Measurements from ENCODE around the gene RNF220.
"Not testable (repeated sequence)": the region's sequence is repeated elsewhere in the genome, so short reads cannot be mapped to it uniquely, and the experiment has no call there.

RNF220 gene

DNA sequence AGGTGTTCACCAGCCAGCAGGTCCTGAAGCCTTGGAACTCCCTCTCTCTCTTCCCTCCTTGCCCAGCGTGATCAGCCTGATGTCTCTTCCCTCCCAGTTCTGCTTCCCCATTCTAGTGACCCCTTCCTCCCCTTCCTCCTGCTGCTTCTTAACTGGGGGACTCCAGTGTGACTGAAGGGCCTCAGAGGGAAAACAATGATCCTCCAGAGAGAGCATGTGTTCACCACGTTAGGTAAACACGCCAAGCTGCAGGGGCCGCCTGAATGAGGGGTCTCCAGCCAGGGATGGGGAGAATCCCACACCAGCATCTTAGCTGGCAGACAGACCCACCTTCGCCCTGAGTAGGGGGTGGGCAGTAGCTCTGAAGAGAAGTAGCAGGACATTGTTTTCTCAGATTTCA is 144.5 kb downstream of the RNF220 start:
- DNase-seq (ENCODE audit: low read depth in 2 of 2): no peak

DNA sequence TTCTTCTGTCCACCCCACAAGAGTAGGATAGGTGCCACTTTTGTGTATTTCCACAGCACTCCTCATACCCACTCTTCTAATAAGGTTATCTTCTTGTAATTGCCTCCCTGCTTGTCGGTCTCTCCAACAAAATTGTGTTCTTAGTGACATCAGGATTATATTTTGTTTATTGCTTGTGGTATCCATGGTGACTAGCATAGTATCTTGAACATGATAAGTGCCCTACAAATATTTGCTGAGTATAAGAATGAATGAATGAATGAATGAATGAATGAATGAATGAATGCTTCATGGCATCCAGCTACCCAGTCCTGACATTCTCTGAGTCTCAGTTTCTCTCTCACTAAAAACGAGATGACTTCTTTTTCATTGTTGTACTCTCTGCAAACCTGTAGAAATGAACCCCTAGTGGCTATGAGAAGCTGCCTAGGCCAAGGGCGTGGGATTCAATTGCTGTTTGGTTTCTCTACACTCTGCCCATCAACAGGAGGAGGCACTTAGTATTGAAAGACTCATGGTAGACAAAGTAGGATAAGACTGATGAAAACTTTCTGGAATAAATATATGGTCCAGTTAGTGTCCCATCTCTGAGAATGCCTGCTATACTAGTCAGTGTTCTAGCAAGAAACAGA is 148.2 kb downstream of the RNF220 start:
- no peak for DNase-seq (ENCODE audit: low read depth in 2 of 2)

DNA sequence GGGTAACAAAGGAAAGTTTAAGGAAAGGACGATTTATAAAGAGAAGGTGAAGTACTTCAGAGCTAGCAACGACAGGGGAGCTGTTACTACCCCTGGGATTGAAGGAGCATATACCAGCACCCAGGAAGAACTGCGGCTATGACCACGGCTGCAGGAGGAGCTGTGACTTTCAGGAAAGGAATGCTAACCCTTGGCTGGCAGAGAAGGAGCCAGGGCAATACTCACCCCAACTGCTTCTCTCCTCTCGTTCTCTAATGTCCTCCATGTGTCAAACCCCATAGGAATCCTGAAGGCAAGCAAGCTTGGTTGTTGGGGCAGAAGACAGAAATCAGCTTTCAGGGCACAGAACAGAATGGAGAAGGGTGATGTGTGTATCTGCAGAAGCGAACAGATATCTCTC is 148.7 kb downstream of the RNF220 start:
- no peak for DNase-seq (ENCODE audit: low read depth in 2 of 2)

DNA sequence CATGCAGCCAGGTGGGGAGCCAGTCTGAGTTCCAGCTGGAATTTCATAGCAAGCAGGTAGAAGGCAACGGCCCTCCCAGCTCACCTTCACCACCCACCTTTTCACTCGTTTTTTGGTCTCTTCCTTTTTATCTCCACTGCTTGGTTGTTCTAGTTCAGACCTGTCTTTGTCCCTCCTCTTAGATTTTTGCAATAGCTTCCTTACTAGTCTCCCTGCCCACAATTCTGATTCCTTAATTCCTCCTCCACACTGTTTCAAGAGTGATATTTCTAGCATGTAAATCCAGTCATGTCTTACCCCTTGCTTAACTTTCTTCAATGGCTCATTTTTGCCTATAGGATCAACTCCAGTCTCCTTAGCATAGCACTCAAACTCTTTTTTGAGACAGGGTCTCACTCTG is 149.7 kb downstream of the RNF220 start:
- no peak for DNase-seq (ENCODE audit: low read depth in 2 of 2)

DNA sequence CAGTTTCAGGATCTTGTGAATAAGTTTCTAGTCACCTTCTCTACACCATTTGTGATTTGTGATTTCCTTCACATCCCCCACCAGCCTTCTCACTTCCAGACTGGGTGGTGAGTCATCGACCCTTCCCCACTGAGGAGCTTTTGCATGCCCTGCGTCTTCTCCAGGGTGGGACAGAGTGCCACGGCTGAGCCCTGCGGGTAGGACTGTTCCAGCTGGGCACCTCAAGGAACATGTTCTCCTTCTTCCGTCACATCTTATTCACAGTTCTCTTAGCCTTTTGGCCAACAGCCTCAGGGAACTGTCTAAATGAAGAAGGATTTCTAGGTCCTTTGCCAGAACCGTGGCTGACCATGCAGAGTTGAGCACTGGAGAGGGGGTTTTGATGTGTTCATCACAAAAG is 152.7 kb downstream of the RNF220 start:
- DNase-seq (ENCODE audit: low read depth in 2 of 2): no peak

DNA sequence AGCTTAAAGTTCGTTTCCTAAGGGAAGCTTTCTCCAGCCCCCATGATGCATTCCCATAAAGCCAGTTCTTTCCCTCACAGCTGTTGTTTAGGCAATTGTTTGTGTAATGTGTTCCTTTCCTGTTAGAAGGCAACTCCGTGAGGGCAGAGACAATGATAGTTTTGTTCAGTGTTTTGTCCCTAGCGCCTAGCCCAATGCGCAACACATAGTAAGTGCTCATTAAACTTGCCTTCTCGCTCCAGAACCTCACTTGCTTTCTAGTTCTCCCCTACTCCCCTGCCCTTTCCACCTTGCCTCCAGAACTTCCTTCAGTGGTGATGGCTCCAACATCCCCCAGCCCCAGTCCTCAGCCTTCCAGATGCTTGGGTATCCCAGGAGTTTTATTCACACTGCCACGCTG is 153.8 kb downstream of the RNF220 start:
- DNase-seq (ENCODE audit: low read depth in 2 of 2): no peak

DNA sequence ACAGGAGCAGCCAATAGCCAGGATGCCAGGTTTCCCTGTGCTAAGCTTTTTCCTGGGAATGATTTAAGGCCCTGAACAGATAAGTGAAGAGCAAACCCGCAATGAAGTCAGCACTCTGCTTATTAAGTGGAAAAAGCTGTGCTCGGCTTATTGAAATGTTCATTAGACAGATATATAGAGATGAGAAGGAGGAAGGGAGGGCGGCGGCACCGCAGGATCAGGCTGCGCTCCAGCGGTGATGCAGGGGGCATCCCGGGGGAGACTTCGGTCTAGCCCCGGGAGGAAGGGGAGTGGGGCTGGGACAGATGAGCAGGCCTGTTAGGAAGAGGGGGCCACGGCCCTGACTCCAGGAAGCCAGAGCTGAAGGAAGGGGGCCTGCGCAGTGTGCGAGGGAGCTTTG is 154.3 kb downstream of the RNF220 start:
- no peak for DNase-seq (ENCODE audit: low read depth in 2 of 2)

DNA sequence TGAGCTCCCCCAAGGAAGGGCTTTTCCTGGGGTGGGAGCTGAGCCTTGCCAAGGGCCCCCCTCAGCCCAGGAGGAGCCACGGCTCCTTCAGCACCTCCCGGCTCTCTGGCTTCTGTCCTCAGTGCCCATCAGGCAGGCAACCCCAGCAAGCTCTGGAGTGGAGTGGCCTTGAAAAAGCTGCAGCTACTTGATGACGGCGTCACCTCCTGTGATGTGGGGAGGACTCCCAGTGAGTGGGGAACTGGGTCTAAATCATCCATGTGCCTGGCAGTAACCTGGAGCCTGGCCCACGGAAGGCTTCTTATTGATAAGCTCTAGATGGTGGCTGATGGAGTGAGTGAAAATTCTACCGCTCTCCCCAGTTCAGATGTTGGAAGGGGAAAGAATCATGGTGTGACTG is 154.9 kb downstream of the RNF220 start:
- no peak for DNase-seq (ENCODE audit: low read depth in 2 of 2)

DNA sequence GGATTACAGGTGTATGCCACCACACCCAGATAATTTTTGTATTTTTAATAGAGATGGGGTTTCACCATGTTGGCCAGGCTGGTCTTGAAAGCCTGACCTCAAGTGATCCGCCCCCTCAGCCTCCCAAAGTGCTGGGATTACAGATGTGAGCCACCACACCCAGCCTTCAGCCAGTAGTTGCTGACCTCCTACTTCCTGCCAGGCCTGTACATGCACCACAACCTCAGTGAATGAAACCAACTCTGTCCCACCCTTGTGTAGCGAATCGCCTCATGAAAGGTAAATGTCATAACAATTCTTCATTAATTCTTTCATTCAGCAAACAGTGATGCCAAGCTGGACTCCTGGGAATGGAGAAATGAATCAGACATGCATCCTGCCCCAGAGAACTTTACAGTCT is 155.6 kb downstream of the RNF220 start:
- DNase-seq (ENCODE audit: low read depth in 2 of 2): not testable (repeated sequence)

DNA sequence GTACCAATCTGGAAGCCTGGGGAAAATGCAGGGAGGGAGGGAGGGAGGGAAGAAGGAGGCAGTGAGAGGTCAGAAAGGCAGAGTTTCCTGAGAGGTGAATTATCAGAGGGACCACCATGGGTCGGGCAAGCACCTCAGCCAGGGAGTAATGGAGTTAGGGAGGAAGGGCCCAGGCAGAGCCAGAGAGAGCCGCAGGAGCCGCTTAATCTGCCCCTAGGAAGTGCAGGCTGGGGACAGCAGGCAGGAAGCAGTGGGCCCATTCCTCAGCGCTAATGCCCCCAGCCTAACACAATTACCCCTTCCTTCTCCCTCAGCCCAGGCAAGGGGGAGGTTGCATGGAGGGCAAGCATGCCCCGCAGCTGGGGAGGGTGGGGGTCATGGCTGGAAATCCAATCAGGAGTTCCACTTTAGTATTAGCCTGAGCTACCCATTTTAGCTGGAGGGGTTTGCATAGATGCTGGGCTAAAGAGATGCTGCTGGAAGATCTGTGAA is 160.2 kb downstream of the RNF220 start:
- DNase-seq (ENCODE audit: low read depth in 2 of 2): no peak

DNA sequence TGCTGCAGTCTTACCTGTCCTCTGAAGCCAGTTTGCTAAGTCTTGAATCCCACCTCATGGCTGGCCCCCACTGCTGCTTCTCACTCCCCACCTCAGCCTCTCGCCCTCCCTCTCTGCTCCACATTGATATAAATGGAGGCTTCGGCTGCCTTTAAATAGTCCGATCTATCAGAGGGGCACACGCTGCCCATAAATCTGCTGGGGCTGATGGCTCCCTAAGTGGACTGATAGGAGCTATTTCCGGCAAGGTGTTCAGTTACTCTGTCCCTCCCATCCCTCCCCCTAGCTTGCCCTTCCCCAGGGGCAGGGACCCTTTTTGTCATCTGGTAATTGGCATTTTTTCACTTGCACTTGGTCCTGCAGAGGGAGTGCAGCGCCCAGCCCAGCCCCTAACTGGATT is 160.8 kb downstream of the RNF220 start:
- DNase-seq (ENCODE audit: low read depth in 2 of 2): no peak

DNA sequence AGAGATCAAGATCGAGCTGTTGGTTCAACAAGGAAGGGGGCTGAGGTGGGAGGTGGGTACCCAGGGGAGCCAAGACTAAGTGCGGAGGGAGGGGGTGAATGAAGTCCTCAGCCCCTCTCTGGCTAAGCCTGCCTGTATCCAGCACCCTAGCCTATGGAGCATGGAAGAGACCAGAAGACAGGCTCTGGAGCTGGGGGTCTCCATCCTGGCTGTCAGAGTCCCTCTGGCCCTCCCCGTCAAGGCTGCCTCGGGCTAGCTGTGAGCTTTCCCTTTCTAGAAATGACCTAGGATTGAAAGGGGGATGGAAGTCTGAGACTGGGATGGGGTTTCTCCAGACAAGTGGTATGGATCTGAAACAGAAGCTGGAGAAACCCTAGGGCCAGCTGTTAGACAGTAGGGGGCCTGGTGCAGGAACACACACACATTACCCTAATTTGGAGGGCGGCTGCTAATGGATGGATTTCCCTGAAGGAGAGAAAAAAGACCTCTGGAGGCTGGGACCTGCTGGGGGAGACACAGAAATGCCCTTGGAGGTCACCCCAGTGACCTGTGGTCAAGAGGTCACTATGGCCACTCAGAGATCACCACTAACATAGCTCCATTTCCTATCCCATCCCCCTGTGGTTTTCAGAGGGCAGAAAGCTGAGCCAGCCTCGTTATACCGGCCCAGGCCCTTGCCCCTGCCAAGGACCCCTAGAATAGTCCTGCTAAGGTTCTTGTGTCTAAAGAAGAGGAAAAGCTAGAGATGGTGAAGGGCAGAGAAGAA is 161.4 kb downstream of the RNF220 start:
- no peak for DNase-seq (ENCODE audit: low read depth in 2 of 2)

DNA sequence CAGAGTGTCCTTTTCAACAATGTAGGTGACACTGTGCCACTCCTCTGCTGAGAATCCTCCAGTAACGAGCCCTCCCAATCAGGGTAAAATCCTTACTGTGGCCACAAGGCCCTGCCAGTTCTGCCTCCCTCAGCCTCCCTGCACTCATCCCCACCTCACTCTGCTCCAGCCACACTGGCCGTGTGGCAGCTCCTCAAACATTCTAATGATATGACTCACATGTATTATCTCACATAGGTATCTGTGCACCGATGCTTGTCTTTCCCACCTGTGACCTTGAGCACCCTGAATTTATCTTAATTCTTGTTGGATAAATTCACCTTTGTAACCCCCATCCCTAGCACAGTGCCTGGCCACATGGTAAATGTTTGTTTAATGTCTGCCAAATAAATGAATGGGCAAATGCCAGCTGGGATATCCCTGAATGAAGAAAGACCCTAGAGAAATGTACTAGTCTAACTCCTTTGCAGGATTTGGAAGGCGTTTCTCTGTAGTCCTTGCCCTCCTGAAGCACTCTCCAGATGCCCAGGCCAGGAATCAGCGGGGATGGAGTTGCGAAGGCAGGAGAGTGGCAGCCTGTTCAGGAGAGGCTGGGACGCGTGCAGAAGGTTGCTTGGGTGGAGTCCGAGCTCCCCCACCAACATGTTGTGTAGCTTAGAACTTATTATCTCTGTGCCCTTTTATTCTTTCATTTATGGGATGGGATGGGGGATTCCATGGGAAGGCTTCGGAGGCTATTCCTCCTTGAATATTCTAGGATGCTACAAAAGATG is 163.3 kb downstream of the RNF220 start:
- no peak for DNase-seq (ENCODE audit: low read depth in 2 of 2)

DNA sequence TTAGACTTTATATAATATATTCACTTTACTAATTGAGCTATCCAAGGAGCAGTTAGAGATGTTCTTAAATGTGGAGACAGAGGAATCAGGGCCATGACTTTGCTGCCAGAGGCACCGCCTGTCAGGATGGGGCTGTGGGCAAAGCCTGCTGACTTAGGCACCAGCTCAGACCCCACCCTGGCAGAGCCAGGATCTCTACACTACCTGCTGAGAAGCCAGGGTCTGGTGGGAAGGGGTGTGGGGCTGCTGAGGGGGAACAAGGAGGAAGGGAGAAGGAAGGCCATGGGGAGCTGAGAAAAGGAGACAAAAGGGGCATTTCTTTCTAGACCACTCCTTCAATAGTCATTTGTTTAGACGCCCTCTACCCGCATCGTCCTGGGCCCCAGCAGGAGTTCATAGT is 164.4 kb downstream of the RNF220 start:
- DNase-seq (ENCODE audit: low read depth in 2 of 2): no peak

DNA sequence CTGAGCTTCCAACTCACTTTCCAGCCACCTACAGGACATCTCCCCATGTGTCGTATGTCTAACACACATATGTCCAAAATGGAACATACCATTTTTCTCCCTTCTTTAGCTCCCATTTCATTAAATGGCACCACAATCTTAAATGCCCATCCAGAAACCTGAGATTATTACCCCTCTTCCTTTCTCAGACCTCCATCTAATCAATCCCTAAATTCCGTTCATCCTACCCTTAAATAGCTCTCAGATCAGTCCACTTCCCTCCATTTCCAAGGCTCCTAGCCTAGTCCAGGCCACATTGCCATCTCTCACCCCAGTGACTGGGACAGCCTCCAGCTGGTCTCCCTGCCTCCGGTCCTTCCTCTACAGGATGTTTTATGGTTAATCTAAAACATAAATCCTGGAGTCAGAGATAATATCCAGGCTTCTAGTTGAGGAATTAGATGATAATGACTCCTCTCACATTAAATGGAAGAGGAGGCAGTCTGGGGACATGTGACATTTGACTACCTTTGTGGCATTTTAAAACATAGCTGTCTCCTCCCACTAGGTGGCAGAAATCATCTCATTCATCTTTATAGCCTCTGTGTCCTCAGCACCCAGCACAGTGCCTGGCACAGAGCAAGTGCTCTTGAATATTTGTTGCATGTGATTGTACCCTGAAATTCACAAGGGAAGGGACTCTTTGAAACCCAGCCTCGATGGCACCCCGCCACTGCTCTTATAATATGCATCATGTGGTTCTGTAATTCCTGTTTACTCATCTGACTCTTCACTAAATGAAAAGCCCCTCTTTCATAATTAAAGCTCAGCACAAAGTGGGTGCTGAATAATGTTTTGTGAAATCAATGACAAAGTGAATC is 166.9 kb downstream of the RNF220 start:
- no peak for DNase-seq (ENCODE audit: low read depth in 2 of 2)

DNA sequence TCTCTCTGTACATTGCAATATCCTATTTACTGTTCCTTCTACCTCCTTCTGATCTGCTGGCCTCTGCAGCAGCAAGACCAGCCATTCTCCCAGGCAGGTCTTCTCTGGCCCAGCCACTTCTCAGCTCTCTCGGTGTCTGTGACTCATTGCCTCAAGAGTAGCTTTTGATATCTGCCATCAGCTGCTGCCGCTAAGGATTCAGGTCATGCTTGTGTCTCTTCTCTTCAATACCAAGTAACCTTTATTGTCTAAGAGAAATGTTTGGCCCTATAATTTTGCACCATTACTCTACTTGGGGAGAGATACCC is 167.5 kb downstream of the RNF220 start:
- no peak for DNase-seq (ENCODE audit: low read depth in 2 of 2)

DNA sequence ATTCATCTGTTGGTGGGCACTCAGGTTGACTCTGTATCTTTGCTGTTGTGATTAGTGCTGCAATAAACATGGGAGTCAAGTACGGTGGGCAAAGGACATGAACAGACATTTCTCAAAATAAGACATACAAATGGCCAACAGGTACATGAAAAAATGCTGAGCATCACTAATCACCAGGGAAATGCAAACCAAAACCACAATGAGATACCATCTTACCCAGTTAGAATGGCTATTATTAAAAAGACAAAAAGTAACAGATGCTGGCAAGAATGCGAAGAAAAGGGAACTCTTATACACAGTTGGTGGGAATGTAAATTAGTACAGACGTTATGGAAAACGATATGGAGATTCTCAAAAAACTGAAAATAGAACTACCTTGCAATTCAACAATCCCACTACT is 170.3 kb downstream of the RNF220 start:
- no peak for DNase-seq (ENCODE audit: low read depth in 2 of 2)

DNA sequence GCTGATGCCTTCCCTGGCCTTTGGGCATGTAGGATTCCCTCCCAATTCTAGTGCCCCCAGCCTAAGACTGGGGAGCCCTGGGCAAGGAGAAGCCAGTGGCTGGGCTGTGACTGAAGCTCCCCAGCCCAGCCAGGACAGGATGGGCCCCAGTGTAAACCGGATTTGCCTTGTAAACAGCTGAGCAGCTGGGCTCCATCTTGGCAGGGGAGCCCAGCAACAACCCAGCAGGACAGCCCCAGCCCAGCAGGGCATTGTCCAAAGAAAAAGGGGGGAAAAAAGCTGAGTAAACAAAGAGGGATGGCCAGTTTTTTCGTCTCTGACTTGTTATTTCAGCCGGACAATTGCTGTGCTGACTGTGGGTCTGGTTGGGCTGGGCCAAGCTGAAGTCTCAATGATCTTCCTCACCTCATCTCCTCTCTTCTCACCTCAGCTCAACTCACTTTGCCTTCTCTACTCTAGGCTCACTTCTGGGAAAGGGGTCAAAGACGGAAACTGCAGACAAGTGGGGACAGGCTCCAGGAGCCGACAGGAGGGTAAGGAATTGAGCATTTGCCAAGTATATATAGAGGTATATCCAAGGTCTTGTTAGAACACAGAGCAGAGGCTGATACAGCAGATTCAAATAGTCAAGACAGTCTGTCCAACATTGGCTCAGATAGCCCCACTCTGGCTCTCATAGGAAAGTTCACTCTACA is 171.5 kb downstream of the RNF220 start:
- no peak for DNase-seq (ENCODE audit: low read depth in 2 of 2)

DNA sequence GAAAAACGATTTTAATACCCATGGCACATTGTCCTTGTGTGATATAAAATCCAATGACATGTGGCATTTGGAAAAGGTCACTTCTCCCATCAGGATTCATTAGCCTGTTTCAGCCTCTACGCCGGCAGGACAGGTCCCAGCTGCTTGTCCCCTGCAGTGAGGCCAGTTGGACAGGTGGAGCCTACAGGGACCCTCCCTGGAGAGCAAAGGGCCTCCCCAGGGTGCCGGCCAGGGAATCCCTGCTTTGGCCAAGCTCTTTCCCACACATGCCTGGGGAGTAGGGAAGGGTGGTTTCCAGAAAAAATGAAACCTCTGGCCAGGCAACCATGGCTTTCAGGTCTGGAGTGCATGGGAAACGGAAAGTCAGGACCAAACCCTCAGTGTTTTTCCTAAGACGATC is 176.2 kb downstream of the RNF220 start:
- DNase-seq (ENCODE audit: low read depth in 2 of 2): no peak

DNA sequence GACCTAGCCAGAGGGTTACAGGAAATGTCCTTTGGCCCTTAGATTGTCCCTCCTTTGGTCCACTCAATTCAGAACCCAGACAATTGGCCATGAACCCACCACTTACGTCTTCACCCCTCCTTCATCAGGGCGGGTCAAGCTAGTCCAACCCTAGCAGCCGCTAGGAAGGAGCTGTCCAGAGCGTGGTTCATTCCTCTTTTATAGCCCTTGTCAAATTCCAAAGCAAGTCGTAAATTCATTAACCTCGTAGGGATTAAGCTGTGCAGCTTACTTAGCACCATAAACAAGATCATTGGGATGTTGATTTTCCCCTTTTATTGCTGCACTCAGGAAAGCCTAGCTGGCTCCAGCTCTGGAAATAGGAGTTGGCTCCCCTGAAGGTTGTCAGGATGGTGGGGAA is 179.1 kb downstream of the RNF220 start:
- no peak for DNase-seq (ENCODE audit: low read depth in 2 of 2)

DNA sequence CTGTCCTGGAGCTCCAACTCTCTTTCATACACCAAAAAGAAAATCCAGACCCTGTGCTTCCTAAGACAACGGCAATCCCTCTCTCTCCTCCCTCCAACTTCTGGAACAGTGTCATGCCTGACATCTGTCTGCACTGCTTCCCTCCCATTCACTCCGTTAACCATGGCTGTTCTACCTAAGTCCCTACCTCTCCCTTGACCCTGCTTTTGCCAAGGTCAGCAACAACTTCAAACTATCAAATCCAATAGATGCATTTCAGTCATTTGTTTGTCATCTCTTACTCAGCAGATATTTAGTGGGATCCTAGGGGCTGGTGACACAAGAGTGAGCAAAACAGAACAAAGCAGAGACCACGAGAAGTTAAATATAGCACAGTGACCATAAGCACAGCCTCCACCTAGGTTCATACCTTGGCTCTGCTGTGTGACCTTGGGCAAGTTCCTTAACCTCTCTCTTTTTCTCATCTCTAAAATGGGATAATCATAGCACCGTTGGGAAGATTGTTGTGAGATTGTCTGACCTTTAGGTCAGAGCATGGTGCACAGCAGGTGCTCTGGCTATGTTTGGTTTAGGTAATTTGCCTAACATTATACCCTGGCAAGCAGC is 180.4 kb downstream of the RNF220 start:
- no peak for DNase-seq (ENCODE audit: low read depth in 2 of 2)
